NCI-H2227 (cell line): ENCODE measurements around the gene STK24.

Experiments used
- DNase-seq: peaks from one replicate; lab custom pipeline; 2025; ENCODE audit not compliant: unreplicated experiment; lab: John Stamatoyannopoulos, UW

Gene STK24

GRCh38 chr13:98456413-98456845 is 120.5 kb downstream of the STK24 start:
- no peak for DNase-seq

- DNase-seq = no peak
These were observed 122.5 kb downstream of the STK24 start for GRCh38 chr13:98454389-98454881.

- DNase-seq = no peak
These were observed 123.8 kb downstream of the STK24 start for GRCh38 chr13:98452851-98453843.

GRCh38 chr13:98451676-98452470 is 125.0 kb downstream of the STK24 start:
- DNase-seq = no peak

DNA sequence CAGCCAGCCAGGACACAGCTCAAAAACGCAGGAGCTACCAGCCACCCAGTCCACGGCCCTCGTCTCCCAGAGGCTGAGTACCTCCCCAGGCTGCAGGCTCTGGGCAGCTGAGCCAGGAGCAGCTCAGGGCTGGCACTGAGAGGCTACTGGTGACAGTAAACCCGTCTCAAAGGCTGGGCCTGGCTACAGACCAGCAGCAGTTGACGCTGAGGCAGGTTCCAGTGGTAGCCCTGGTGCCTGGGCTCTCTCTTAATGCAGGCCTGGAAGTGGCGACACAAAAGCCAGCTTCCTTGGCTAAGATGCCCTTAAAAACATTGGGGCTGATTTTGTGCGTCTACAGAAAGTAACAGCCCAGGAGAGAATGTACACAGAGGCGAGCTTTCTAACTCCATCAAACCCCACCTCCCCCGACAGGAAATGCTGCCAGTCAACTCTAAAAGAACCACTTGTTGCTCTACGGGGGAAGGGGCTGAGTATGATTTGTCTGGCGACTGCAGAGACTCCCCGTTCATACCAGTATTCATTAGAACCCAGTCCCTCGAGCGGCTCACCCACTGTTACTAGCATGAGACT is 126.3 kb downstream of the STK24 start:
- DNase-seq = no peak

DNA sequence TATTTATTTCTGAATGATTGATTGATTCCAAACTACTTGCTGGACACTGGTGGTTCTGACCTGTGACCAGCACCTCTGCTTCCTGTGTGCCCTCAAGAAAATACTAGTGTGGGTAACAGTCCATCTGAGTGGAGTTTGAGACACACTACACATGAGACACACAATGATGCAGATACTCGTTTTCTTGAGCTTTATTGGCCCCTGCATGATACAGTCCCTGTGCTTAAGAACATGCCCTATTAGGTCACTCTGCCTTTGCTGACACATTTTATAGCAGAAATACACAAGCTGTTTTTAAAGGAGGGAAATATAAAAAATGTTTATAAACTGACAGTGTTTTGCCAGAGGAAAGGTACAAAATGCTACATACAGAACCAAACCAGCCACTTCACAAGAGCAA is 126.9 kb downstream of the STK24 start:
- DNase-seq = no peak

DNA sequence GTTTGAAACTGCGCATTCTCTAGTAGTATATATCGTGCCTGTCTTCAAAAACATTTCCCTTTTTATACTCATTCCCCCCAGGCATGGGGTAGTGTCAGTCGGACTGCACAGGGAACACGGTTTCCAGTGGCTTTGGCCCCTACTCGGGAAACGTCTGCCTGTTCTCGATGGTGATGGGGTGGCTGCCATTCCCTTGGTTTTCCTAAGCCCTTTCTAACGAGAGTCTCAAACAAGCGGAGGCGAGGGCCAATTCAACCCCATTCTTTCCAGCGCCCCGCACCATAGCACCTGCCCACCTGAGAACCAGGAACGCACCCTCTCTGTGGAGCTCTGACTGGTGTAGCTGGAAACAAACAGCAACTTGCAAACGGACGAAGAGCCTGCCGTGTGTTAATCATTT is 127.6 kb downstream of the STK24 start:
- DNase-seq = no peak

DNA sequence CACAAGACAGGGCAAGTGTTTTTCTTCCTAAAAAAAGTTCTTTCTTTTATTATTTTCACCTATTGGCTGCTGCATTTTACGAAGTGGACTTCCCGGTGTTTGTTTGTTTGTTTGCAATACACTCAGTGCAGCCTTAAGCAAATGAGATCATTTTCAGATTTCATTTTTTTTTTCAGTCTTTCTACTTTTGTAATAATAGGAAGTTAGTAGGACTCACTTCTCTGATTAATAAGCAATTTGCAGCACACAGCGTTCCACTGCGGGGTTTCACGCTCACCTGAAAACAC is 128.3 kb downstream of the STK24 start:
- DNase-seq = no peak

GRCh38 chr13:98447881-98448641 is 128.8 kb downstream of the STK24 start:
- no peak for DNase-seq

GRCh38 chr13:98447130-98447529 is 129.8 kb downstream of the STK24 start:
- no peak for DNase-seq

- no peak for DNase-seq
These were observed 130.7 kb downstream of the STK24 start for GRCh38 chr13:98446234-98446621.

DNA sequence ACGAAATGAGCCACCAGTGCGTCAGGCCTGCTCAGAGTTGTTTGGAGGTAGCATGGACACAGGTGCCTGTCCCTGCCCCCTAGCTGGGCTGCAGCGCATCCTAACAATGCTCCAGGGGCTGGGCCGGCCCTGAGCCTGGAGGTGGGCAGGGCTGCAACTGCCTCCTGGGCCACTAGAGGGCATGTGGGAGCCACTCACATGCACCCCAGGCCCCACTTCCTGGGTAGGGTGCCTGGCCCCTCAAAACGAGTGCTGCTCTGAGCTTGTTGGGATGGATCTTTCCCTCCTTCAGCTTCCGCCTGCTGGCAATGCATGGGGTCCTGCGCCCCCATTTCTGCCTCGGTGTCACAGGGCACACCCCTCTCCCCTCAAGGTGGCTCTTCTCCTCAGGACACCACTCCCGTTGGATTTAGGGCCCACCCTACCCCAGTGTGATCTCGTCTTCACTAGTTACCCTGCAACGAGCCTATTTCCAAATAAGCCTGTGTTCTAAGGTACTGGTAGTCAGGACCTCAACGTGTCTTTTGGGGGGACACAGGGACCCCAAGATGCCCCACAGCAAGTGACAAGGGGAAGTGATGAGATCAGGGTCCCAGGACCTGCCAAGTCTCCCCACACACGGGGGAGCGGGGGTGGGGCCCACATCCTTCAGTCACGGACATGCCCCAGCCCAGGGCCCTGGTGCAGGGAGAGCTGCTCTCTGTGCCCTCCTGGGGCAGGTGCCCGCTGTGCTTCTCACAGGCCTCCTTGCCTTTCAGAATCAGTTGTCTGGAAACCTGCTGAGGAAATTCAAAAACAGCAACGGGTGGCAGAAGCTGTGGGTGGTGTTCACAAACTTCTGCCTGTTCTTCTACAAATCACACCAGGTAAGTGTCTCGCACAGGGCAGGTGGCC is 131.3 kb downstream of the STK24 start:
- peak; percentile 62 for DNase-seq

- no peak for DNase-seq
These were observed 132.5 kb downstream of the STK24 start for GRCh38 chr13:98444381-98444780.

DNA sequence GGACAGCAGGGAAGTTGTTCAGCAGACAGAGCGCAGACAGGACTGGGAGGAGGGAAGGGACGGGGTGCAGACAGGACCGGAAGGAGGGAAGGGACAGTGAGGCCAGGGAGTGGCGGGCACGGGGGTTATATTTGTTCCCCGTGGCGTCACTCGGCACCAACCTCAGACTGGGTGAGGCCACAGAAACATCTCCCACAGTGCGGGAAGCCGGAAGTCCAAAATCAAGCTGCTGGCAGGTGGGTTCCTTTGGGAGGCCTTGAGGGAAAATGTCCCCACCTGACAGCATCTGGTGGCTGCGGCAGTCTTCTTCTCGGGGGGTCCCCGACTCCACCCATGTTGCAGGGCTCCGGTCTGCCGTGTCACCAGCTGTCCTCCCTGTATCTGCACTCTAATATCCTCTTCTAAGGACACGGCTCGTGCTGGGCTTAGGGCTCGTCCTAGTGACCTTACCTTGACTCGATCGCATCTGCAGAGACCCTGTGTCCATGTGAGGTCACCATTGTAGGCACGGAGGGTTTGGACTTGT is 133.0 kb downstream of the STK24 start:
- DNase-seq = no peak

- DNase-seq = no peak
These were observed 133.6 kb downstream of the STK24 start for GRCh38 chr13:98443329-98443728.

DNA sequence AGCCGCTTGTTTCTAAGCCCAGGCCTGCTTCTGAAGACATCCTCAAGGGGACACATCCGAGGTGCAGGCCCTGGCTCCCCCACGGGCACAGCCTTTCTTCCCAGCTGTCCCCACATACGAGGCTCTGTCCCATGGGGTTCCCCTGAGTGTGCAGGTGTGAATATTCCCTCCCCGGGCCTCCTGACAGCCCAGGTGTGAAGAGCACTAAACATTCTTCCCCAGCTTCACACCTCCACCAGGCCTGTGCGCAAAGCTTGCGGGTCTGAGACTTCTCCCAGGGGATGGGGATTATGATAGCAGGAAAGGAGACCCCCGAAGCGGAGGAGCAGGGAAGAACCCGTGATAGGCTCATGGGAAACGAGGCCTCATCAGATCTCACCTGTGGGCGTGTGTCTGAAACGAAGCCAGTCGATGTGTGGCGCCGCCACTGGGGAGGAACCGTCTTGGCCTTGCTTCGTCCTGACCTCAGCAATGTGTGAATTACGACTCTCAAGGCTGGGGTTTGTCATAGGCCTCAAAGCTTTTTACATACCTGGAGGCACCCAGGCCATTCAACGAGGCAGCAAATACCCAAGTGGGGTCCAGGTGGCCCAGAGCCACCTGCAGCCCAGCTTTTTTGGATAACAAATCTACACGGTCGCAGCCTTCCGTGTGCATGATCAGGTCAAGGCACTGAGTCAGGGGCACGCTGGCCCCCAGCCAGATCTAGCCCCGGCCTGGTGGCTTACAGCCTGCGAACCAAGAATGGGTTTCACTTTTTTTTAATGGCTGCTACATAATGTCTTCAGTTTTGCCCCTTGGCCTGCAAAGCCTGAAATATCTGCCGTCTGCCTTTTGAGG is 134.3 kb downstream of the STK24 start:
- no peak for DNase-seq

- no peak for DNase-seq
These were observed 135.7 kb downstream of the STK24 start for GRCh38 chr13:98441056-98441676.

GRCh38 chr13:98440390-98441055 is 136.4 kb downstream of the STK24 start:
- DNase-seq = no peak
